Lower leg skin (tissue), 3 donors: ENCODE measurements around the gene OR8A1.

Experiments used
- POLR2A ChIP-seq, 2 donors: fragments of 450-650 bp; IDR thresholded peaks; one replicate each; pipeline ENCODE4 v1.6.1; 2016 to 2017; ENCODE audit warnings: antibody characterized with exemption in 2 of 2, mild to moderate bottlenecking in 1 of 2, moderate library complexity in 1 of 2
- TF ChIP-seq, protein P1 (sequence below), 3 donors: fragments of 450-650 bp; IDR thresholded peaks; one replicate each; pipeline ENCODE4 v1.5.1; 2016; ENCODE audit warnings: antibody characterized with exemption in 3 of 3, mild to moderate bottlenecking in 3 of 3, moderate library complexity in 2 of 3

DNA sequence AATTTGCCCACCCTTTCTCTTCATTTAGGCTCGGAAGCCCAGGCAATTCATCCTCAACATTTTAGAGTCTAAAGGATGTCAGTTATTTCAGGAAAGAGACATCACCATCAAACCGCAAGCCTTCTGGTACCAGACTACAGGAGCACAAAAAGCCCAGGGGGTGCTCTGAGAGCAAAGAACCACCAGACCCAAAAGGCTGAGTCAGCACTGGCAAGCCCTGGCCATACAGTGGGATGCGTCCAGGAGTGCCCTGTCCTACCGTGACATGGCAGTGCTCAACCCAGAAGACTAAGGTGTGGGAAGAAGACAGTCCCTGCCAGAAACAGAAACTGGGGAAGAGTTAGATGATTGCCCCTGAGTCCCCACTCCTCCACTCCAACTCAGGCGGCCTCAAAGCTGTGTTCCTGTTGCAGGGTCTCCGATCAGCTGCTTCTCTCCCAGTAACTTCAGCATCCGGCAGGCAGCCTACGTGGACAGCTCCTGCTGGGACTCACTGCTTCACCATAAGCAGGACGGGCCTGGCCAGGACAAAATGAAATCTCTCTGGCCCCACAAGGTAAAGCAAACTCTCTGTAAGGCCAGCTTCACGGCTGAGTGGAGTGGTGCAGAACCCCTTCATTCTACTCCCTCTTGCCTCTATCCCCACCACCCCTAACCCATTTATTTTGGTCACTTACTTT is 42.9 kb downstream of the OR8A1 start:
- TF ChIP-seq, protein P1, sequence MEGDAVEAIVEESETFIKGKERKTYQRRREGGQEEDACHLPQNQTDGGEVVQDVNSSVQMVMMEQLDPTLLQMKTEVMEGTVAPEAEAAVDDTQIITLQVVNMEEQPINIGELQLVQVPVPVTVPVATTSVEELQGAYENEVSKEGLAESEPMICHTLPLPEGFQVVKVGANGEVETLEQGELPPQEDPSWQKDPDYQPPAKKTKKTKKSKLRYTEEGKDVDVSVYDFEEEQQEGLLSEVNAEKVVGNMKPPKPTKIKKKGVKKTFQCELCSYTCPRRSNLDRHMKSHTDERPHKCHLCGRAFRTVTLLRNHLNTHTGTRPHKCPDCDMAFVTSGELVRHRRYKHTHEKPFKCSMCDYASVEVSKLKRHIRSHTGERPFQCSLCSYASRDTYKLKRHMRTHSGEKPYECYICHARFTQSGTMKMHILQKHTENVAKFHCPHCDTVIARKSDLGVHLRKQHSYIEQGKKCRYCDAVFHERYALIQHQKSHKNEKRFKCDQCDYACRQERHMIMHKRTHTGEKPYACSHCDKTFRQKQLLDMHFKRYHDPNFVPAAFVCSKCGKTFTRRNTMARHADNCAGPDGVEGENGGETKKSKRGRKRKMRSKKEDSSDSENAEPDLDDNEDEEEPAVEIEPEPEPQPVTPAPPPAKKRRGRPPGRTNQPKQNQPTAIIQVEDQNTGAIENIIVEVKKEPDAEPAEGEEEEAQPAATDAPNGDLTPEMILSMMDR (IDR thresholded peaks at IDR 0.05): no peak
- no peak for TF ChIP-seq POLR2A (IDR thresholded peaks at IDR 0.05)
